AG10803 (cell line): ENCODE measurements around the gene EPHX1.
"Not testable (repeated sequence)": the region's sequence is repeated elsewhere in the genome, so short reads cannot be mapped to it uniquely, and the experiment has no call there.

Experiments
- DNase-seq: peaks from one replicate; pipeline ENCODE4 v3.0.0; 2010; ENCODE audit warnings: low read depth
- H3K4me3 ChIP-seq: 2 replicates; pipeline ENCODE4 v1.5.1; 2011; ENCODE audit warnings: mild to moderate bottlenecking, low read length, control low read depth
- CTCF ChIP-seq: conservative IDR thresholded peaks from 2 replicates; pipeline ENCODE4 v1.5.1; 2011; ENCODE audit warnings: mild to moderate bottlenecking, low read length, control low read depth, inconsistent platforms

EPHX1 gene

GRCh38 chr1:225886159-225887029, 76.5 kb downstream of the EPHX1 start:
- no peak for DNase-seq
- no peak for TF ChIP-seq CTCF
- no peak overlapping the region for H3K4me3 ChIP-seq

- TF ChIP-seq CTCF, result no peak
- no peak for DNase-seq
- no peak overlapping the region for H3K4me3 ChIP-seq
Measured at GRCh38 chr1:225887030-225887314, 77.0 kb downstream of the EPHX1 start.

- not testable (repeated sequence) for H3K4me3 ChIP-seq, DNase-seq
Measured at GRCh38 chr1:225887554-225888288, 77.8 kb downstream of the EPHX1 start.

GRCh38 chr1:225888289-225888897, 78.5 kb downstream of the EPHX1 start:
- H3K4me3 ChIP-seq, result no peak overlapping the region
- DNase-seq, result no peak
- no peak for TF ChIP-seq CTCF

GRCh38 chr1:225888898-225889601, 79.1 kb downstream of the EPHX1 start, which contains the start of gene LEFTY1:
Gene LEFTY1 (minus strand): TSS chr1:225889146. CDS start chr1:225889066, 80 bp downstream.
- TF ChIP-seq CTCF, result no peak
- DNase-seq, result no peak
- H3K4me3 ChIP-seq, result no peak within 1 kb of the TSS

GRCh38 chr1:225889743-225890142, 79.8 kb downstream of the EPHX1 start:
- no peak for DNase-seq
- TF ChIP-seq CTCF, result no peak
- no peak overlapping the region for H3K4me3 ChIP-seq
